SU-DHL-6 (cell line): ENCODE data around the gene RNF166.

ENCODE experiments used
- H2AFZ ChIP-seq: fragments of 200-600 bp; sonication (generic); 2 replicates; pipeline ENCODE4 v1.6.1; 2014; ENCODE audit warnings: low read depth, mild to moderate bottlenecking, moderate library complexity, mixed read lengths, antibody characterized with exemption, low read length; ENCODE audit not compliant: severe bottlenecking
- H3F3A ChIP-seq: fragments of 200-600 bp; shearing (Covaris generic); 2 replicates; pipeline ENCODE4 v1.6.0; 2016; ENCODE audit warnings: antibody characterized with exemption, mild to moderate bottlenecking; ENCODE audit not compliant: insufficient read depth
- H3K27ac ChIP-seq: fragments of 200-600 bp; sonication (generic); 2 replicates; pipeline ENCODE4 v1.5.1; 2016; ENCODE audit warnings: low read depth, mild to moderate bottlenecking, low read length, moderate library complexity, mixed read lengths
- H3K27me3 ChIP-seq: fragments of 200-600 bp; sonication (generic), shearing (Covaris generic); 2 replicates; pipeline ENCODE4 v1.6.0; 2014; ENCODE audit warnings: mild to moderate bottlenecking, low read length
- H3K36me3 ChIP-seq: fragments of 200-600 bp; sonication (generic); 2 replicates; pipeline ENCODE4 v1.6.1; 2014; ENCODE audit warnings: mild to moderate bottlenecking, low read length, mixed read lengths
- H3K4me2 ChIP-seq: fragments of 300-600, 200-600 bp; shearing (Covaris generic), sonication (generic); 2 replicates; pipeline ENCODE4 v1.6.0; 2014; ENCODE audit warnings: low read length, low read depth, mild to moderate bottlenecking; ENCODE audit not compliant: poor library complexity, severe bottlenecking
- H3K4me3 ChIP-seq: fragments of 200-600 bp; sonication (generic); 2 replicates; pipeline ENCODE4 v1.5.1; 2014; ENCODE audit warnings: antibody characterized with exemption, low read length, mild to moderate bottlenecking, mixed read lengths; ENCODE audit not compliant: insufficient read depth, poor library complexity, severe bottlenecking
- H3K79me2 ChIP-seq: fragments of 200-600 bp; sonication (generic); 2 replicates; pipeline ENCODE4 v1.6.1; 2014; ENCODE audit warnings: mild to moderate bottlenecking, low read length, moderate library complexity; ENCODE audit not compliant: insufficient read depth
- H3K9ac ChIP-seq: fragments of 200-600 bp; sonication (generic); 2 replicates; pipeline ENCODE4 v1.7.0; 2014; ENCODE audit warnings: mild to moderate bottlenecking, low read length
- H3K9me2 ChIP-seq: fragments of 200-600 bp; sonication (generic); replicated peaks from 2 replicates; pipeline ENCODE4 v1.6.1; 2014; ENCODE audit warnings: low read length; ENCODE audit not compliant: insufficient read depth
- H3K9me3 ChIP-seq: fragments of 200-600 bp; sonication (generic); 2 replicates; pipeline ENCODE4 v1.6.1; 2014; ENCODE audit warnings: low read length, mixed read lengths; ENCODE audit not compliant: insufficient read depth
- H4K20me1 ChIP-seq: fragments of 200-600 bp; sonication (generic); 2 replicates; pipeline ENCODE4 v1.6.1; 2014; ENCODE audit warnings: low read depth, mild to moderate bottlenecking, antibody characterized with exemption, low read length, moderate library complexity, mixed read lengths
- EZH2phosphoT487 ChIP-seq: fragments of 200-600 bp; sonication (generic), shearing (Covaris generic); conservative IDR thresholded peaks from 2 replicates; pipeline ENCODE4 v1.6.1; 2018; ENCODE audit warnings: mild to moderate bottlenecking, antibody characterized with exemption, low read length, moderate library complexity, mixed read lengths
- TF ChIP-seq, protein P1 (sequence below): fragments of 200-600 bp; sonication (generic); IDR thresholded peaks from one replicate; pipeline ENCODE4 v1.5.1; 2017; ENCODE audit warnings: antibody characterized with exemption, mild to moderate bottlenecking, low read length, moderate library complexity; ENCODE audit not compliant: insufficient read depth, poor library complexity, severe bottlenecking

RNF166 gene

DNA sequence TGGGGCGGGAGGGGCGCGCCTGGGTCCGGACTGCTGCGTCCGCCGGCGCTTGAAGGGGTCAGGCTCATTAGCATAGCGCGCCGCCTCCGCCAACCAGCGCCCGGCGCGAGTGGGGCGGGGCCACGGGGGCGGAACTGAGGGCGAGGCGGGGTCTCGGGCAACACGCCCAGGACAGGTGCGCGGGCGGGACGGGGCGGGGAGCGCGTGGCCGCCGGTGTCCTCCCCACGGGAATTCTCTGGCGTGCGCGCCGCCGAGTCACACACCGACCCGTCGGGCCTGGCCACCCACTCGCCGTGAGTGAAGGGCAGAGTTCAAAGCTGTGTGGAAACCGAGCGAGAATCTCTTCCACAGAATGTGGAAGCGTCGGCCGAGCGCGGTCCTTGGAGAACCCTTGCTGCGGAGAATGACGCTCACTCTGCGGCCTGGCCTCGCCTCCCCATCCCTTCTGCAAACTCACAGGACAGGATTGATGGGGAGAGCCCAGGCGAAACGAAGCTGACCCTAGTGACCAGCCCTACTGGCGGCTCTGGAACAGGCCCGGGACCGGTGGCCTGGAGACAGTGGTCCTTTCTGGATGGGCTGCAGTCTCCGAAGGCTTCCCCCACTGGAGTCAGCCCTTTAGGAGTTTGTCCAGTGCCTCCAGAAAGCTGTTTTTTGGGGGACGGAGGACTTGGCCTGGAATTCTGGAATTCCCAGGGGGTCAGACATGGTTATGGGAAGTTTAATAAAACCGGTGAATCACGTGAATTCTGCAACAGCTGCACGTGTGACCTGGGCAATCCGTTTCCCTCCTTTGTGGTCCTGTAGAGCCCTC, 19.6 kb downstream of the RNF166 start, which contains the start of gene SNAI3:
Gene SNAI3 (minus strand): TSS at position 69 of the 815 bp plus-strand sequence. CDS start 101 bp downstream, outside the sequence.
- H3K9me2 ChIP-seq, result no peaks in the 10 kb centered on the region
- TF ChIP-seq EZH2phosphoT487, result no peak
- TF ChIP-seq, protein P1, sequence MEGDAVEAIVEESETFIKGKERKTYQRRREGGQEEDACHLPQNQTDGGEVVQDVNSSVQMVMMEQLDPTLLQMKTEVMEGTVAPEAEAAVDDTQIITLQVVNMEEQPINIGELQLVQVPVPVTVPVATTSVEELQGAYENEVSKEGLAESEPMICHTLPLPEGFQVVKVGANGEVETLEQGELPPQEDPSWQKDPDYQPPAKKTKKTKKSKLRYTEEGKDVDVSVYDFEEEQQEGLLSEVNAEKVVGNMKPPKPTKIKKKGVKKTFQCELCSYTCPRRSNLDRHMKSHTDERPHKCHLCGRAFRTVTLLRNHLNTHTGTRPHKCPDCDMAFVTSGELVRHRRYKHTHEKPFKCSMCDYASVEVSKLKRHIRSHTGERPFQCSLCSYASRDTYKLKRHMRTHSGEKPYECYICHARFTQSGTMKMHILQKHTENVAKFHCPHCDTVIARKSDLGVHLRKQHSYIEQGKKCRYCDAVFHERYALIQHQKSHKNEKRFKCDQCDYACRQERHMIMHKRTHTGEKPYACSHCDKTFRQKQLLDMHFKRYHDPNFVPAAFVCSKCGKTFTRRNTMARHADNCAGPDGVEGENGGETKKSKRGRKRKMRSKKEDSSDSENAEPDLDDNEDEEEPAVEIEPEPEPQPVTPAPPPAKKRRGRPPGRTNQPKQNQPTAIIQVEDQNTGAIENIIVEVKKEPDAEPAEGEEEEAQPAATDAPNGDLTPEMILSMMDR, result no peak
- no peaks in the 10 kb centered on the region for H4K20me1 ChIP-seq
- H3K36me3 ChIP-seq, result no peaks in the 10 kb centered on the region
- peak within 1 kb of the TSS; percentile 89 for H3K4me2 ChIP-seq
- no peaks in the 10 kb centered on the region for H3K79me2 ChIP-seq
- H3F3A ChIP-seq, result peaks cover 9% of the 10 kb centered on the region
- no peaks in the 10 kb centered on the region for H3K27me3 ChIP-seq
- no peak within 1 kb of the TSS for H3K27ac ChIP-seq
- no peaks in the 10 kb centered on the region for H3K9me3 ChIP-seq
- peak within 1 kb of the TSS; percentile 54 for H3K9ac ChIP-seq
- peak within 1 kb of the TSS; percentile 67 for H3K4me3 ChIP-seq
- H2AFZ ChIP-seq, result peak within 1 kb of the TSS; percentile 80

DNA sequence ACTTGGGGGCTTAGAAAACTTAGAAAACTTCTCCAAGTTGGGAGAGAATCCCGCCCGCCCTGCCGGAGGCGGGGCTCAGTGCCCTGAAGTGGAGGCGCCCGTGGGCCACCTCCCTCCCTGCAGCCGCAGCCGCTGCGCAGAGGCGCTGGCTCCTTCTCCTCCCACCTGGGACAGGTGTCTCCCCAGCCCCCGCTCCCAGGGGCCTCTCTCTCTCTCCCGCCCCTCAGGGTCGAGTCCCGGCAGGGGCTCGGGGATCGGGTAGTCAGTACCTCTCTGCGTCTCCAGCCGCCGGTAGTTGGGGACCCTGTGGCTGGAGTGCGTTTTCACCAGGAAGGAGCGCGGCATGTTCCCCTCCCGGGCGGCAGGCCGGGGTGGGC, 20.2 kb downstream of the RNF166 start:
- peak overlapping the region; percentile 54 for H3K9ac ChIP-seq

DNA sequence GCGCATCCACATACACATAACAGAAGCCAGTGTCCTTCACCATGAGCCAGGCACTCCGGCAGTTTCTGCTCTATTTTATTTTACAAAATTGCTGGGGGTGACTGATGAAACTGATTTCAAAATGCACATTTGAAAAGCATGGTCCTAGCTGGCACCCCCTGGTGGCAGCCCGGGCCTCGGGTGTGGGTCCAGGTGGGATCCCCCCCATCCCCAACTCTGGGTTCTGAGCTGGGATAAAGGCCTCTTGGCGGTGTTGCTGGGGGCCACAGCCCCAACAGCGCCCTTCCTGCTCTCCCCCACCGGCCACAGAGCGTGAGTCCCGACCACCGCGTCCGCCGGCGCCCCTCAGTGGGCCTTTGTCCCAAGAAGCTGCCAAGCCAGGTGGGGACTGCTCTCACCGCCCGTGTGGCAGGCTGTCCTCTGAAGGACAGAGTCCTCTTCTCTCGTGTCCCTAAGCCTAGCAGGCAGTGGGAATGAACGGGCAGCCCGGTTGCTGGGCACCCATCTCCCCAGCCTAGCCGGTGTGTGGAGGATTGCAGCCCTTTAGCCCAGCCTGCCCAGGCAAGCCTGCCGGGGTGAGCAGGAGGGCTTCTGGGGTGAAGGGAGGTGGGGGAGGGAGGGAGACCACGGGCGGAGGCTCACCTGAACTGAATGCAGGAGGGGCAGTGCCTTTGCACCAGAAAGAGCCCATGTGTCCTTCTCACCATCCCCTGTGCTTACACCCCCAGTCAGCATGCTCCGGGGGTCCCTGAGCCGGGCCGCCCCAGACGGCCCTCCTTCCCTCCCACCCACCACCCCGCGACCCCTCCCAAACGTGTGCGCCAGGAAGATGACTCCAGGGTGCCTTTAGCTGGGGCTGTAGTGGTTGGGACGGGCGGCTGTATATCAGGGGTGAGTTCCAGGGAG, 20.8 kb downstream of the RNF166 start:
- TF ChIP-seq, protein P1, result peak; percentile 93
- TF ChIP-seq EZH2phosphoT487, result no peak

More for the DNA sequence above, 20.2 kb downstream of the RNF166 start:
- H3K4me2 ChIP-seq, result peak overlapping the region; percentile 89
- peak overlapping the region; percentile 80 for H2AFZ ChIP-seq
- H3F3A ChIP-seq, result peaks cover 14% of the 10 kb centered on the region
- no peak overlapping the region for H3K27ac ChIP-seq
- H3K27me3 ChIP-seq, result no peaks in the 10 kb centered on the region
- H3K9me3 ChIP-seq, result no peaks in the 10 kb centered on the region
- H4K20me1 ChIP-seq, result no peaks in the 10 kb centered on the region
- no peaks in the 10 kb centered on the region for H3K9me2 ChIP-seq
- no peaks in the 10 kb centered on the region for H3K79me2 ChIP-seq
- no peaks in the 10 kb centered on the region for H3K36me3 ChIP-seq
- no peak for TF ChIP-seq EZH2phosphoT487
- H3K4me3 ChIP-seq, result peak overlapping the region; percentile 67

More for the DNA sequence above, 20.8 kb downstream of the RNF166 start:
- Histone ChIP-seq H3K9me3 (no peaks in the 10 kb centered on the region), H3K9me2 (no peaks in the 10 kb centered on the region), H3K36me3 (no peaks in the 10 kb centered on the region), H2AFZ (peak overlapping the region; percentile 80), H3F3A (peaks cover 14% of the 10 kb centered on the region), H3K27ac (no peak overlapping the region), H3K27me3 (no peaks in the 10 kb centered on the region), H4K20me1 (no peaks in the 10 kb centered on the region), H3K9ac (peak overlapping the region; percentile 54), H3K4me3 (peak overlapping the region; percentile 67), H3K4me2 (peak overlapping the region; percentile 89), H3K79me2 (no peaks in the 10 kb centered on the region)
